Gastroesophageal sphincter (tissue), 3 donors: Measurements from ENCODE around the gene PIP5K1C.

Experiments used
- POLR2A ChIP-seq, 2 donors: fragments of 450-650 bp; IDR thresholded peaks; one replicate each; pipeline ENCODE4 v1.6.1; 2017; ENCODE audit warnings: antibody characterized with exemption in 2 of 2, mild to moderate bottlenecking in 2 of 2, moderate library complexity in 1 of 2
- POLR2AphosphoS5 ChIP-seq: sonication (generic); formaldehyde crosslinking; IDR thresholded peaks from one replicate; pipeline ENCODE4 v1.6.1; 2017; ENCODE audit warnings: antibody characterized with exemption
- TF ChIP-seq, protein P1 (sequence below), 4 experiments: fragments of 200-600 bp in 2 of 4; fragments of 450-650 bp in 2 of 4; sonication (generic) in 1 of 4; IDR thresholded peaks; one replicate each; pipeline ENCODE4 v1.5.1; 2017 to 2019; ENCODE audit warnings: antibody characterized with exemption in 4 of 4, mild to moderate bottlenecking in 2 of 4, moderate library complexity in 2 of 4

DNA sequence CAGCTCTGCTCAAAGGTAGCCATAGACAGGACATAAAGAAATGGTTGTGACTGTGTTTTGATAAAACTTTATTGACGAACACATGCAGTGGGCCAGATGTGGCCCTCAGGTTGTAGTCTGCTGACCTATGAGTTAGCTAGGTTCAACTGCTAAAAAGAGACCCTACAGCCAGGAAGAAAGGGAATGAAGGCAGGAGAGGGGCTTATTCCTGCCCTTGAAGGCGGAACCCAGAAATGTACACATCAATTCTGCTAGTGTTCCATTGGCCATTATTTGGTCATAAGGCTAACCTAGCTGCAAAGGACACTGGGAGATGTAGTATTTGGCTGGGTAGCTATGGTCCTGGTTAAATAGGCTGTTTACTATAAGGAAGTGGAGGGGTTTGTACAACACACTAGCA lies 43.2 kb upstream of the PIP5K1C start:
- TF ChIP-seq POLR2AphosphoS5 = no peak
- TF ChIP-seq, protein P1, sequence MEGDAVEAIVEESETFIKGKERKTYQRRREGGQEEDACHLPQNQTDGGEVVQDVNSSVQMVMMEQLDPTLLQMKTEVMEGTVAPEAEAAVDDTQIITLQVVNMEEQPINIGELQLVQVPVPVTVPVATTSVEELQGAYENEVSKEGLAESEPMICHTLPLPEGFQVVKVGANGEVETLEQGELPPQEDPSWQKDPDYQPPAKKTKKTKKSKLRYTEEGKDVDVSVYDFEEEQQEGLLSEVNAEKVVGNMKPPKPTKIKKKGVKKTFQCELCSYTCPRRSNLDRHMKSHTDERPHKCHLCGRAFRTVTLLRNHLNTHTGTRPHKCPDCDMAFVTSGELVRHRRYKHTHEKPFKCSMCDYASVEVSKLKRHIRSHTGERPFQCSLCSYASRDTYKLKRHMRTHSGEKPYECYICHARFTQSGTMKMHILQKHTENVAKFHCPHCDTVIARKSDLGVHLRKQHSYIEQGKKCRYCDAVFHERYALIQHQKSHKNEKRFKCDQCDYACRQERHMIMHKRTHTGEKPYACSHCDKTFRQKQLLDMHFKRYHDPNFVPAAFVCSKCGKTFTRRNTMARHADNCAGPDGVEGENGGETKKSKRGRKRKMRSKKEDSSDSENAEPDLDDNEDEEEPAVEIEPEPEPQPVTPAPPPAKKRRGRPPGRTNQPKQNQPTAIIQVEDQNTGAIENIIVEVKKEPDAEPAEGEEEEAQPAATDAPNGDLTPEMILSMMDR (IDR thresholded peaks at IDR 0.05) = no peak
- TF ChIP-seq POLR2A (IDR thresholded peaks at IDR 0.05) = no peak
